PC-9 (cell line): Measurements from ENCODE around the gene CEP112.

ENCODE experiments used
- EZH2 ChIP-seq: fragments of 200-600 bp; sonication (generic); IDR thresholded peaks from 2 replicates; pipeline ENCODE4 v1.8.0; 2017; ENCODE audit warnings: antibody characterized with exemption, low read depth
- TF ChIP-seq, protein P1 (sequence below): fragments of 200-600 bp; sonication (generic); conservative IDR thresholded peaks from 2 replicates; pipeline ENCODE4 v1.6.1; 2017; ENCODE audit warnings: mixed run types, antibody characterized with exemption, mild to moderate bottlenecking, moderate library complexity

DNA sequence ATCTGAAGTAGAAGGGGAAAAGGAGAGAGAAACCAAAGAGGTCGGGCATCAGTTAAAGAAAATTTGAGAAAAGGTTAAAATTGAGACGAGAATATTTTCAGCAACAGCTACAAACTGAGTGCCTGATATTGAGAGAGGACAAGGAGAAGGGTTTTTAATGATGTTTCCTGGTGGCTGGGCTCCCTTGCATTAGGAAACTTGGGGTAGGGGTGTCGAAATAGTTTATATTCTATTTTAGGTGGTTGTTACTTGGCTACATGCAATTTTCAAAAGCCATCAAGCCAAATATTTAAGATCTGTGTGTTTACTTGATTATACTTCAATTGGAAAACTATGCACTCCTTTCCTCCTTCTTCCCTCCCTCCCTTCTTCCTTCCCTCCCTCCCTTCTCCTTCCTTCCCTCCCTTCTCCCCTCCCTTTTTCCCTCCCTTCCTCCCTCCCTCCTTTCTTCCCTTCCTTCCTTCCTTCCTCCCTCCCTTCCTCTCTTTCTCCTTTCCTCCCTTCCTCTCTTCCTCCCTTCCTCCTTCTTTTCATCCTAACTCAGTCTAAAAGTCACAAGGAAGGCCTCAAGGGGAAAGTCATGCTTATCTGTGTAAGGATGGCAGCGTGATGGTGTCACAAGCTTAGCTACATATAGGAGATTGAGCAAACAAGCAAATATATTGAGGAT, 39.1 kb upstream of the CEP112 start:
- TF ChIP-seq, protein P1, sequence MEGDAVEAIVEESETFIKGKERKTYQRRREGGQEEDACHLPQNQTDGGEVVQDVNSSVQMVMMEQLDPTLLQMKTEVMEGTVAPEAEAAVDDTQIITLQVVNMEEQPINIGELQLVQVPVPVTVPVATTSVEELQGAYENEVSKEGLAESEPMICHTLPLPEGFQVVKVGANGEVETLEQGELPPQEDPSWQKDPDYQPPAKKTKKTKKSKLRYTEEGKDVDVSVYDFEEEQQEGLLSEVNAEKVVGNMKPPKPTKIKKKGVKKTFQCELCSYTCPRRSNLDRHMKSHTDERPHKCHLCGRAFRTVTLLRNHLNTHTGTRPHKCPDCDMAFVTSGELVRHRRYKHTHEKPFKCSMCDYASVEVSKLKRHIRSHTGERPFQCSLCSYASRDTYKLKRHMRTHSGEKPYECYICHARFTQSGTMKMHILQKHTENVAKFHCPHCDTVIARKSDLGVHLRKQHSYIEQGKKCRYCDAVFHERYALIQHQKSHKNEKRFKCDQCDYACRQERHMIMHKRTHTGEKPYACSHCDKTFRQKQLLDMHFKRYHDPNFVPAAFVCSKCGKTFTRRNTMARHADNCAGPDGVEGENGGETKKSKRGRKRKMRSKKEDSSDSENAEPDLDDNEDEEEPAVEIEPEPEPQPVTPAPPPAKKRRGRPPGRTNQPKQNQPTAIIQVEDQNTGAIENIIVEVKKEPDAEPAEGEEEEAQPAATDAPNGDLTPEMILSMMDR: no peak
- TF ChIP-seq EZH2: no peak
